CD4-positive, alpha-beta T cell treated with Interleukin-2 at 100 ng/mL for 4 hours (primary cell): ENCODE measurements around the gene GNAS-AS1.

Experiments used
- DNase-seq: peaks from one replicate; pipeline ENCODE4 v3.0.0-alpha.2; 2020; ENCODE audit warnings: low spot score

GNAS-AS1 gene

DNA sequence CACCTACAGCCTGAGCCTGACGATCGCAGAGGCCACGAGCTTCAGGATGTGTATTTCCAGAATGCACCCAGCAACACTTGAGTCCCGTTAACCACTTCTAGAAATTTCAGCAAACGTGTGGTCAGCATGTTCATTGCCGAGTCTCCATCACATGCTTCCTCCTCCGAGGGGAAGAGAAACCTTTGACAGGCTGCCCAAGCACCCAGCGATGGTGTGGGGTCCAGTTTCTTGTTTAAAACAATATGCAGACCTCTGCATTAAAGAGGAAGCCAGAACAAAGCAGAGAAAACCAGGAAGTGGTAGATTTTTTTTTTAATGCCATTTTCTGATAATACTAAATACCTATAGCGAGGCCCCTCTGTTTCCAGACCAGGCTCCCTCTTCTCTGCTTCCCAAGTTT lies 71.9 kb downstream of the GNAS-AS1 start:
- no peak for DNase-seq

- DNase-seq, result no peak
Measured at GRCh38 chr20:58777657-58778056, 73.0 kb downstream of the GNAS-AS1 start.

DNA sequence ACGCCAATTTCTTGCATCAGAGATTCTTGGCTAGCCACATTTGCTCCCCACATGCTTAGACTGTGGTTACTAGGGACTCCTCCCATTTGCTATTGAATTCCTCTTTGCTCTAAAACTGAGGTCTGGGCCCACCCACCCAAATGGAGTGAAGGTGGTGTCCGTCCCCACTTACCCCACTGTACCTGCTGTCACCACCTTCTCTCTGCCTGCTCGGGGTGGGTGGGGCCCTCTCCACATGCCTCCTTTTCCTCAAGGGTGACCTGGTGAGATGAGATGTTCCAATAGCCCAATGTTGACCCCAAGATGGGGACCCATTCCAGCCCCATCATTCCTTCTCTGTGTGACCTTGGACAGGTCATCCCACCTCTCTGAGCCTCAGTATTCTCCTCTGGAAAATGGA lies 74.6 kb downstream of the GNAS-AS1 start:
- no peak for DNase-seq

- DNase-seq, result no peak
Measured at GRCh38 chr20:58775371-58775770, 75.3 kb downstream of the GNAS-AS1 start.

DNA sequence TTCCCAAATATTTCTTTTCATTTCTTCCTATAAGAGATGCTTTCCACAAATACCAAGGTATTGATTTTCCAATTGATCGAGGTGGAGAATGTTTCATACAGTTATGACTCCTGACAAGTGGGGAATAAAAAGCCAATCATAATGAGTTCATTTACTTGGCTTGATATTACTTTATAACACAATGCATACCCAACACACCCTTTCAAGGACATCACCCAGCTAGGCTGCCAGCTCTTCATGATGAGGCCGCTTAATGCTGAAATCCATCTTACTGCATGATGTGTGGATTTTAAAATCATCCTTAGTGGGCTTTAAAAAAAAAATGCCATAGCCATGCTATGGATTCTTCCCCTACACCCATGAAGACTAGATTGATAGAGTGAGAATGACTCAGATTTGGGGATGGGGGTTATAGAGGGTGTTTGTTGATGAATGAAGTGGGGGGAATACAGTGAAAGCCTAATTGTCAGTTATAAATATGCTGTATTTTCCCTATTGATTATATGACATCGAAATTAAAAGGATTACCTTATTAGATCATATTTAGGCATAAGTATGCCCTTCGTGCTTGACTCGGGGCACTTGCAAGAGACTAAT lies 75.9 kb downstream of the GNAS-AS1 start:
- no peak for DNase-seq

DNA sequence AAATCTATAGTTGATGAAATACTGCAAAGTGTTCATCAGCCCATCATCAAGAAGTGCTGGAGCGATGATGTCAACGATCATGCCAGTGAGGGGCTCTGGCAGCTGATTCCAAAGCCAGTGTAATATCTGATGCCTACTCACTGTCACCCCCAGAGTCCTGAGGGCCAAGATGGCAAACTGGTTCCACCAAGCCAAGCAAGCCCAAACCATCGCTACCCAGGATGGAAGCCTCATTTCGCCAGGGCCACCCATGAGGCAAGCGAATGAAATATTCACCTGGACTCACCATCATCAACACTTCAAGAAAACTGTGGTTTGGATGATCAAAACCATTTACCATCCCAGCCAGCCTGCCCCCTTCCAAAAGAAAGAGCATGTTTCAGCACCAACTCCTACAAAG lies 76.5 kb downstream of the GNAS-AS1 start:
- no peak for DNase-seq

GRCh38 chr20:58772786-58773185 lies 77.9 kb downstream of the GNAS-AS1 start:
- DNase-seq, result no peak
